HG03045 (cell line): Measurements from ENCODE around the gene CDH13.
A peak's percentile ranks its signal among the peaks of the same experiment; 100 is the strongest.

ENCODE experiments used
- ATAC-seq: cut with Tn5 transposase; IDR thresholded peaks from one replicate; pipeline ENCODE4 v1.9.1; 2021; ENCODE audit warnings: mild to moderate bottlenecking, moderate library complexity; ENCODE audit not compliant: unreplicated experiment

Gene CDH13

GRCh38 chr16:83443972-83444371, 817.2 kb downstream of the CDH13 start:
- no peak for ATAC-seq

GRCh38 chr16:83447560-83447959, 820.8 kb downstream of the CDH13 start:
- ATAC-seq, result no peak

GRCh38 chr16:83449861-83450260, 823.1 kb downstream of the CDH13 start:
- ATAC-seq, result no peak

GRCh38 chr16:83453977-83454376, 827.2 kb downstream of the CDH13 start:
- peak; percentile 46 for ATAC-seq

GRCh38 chr16:83455716-83456115, 828.9 kb downstream of the CDH13 start:
- ATAC-seq, result no peak

GRCh38 chr16:83456934-83457333, 830.2 kb downstream of the CDH13 start:
- no peak for ATAC-seq

- peak; percentile 80 for ATAC-seq
These were observed 831.8 kb downstream of the CDH13 start for GRCh38 chr16:83458612-83459011.

- ATAC-seq, result no peak
These were observed 838.2 kb downstream of the CDH13 start for GRCh38 chr16:83464991-83465390.

GRCh38 chr16:83470416-83470815, 843.6 kb downstream of the CDH13 start:
- ATAC-seq, result no peak

GRCh38 chr16:83472776-83473501, 846.2 kb downstream of the CDH13 start:
- no peak for ATAC-seq

- ATAC-seq, result no peak
These were observed 847.3 kb downstream of the CDH13 start for GRCh38 chr16:83473926-83474650.

- ATAC-seq, result no peak
These were observed 848.3 kb downstream of the CDH13 start for GRCh38 chr16:83475108-83475507.

GRCh38 chr16:83481589-83481988, 854.8 kb downstream of the CDH13 start:
- ATAC-seq, result no peak

- no peak for ATAC-seq
These were observed 855.9 kb downstream of the CDH13 start for GRCh38 chr16:83482545-83483162.

- ATAC-seq, result no peak
These were observed 863.3 kb downstream of the CDH13 start for GRCh38 chr16:83490073-83490472.

- no peak for ATAC-seq
These were observed 867.7 kb downstream of the CDH13 start for GRCh38 chr16:83494459-83494858.

- ATAC-seq, result no peak
These were observed 874.7 kb downstream of the CDH13 start for GRCh38 chr16:83501481-83501880.

- ATAC-seq, result no peak
These were observed 881.5 kb downstream of the CDH13 start for GRCh38 chr16:83508295-83508694.

- ATAC-seq, result no peak
These were observed 882.5 kb downstream of the CDH13 start for GRCh38 chr16:83509316-83509715.

- no peak for ATAC-seq
These were observed 884.1 kb downstream of the CDH13 start for GRCh38 chr16:83510906-83511305.

GRCh38 chr16:83513008-83513755, 886.4 kb downstream of the CDH13 start:
- ATAC-seq, result no peak
